Mononuclear cell (primary cell): ENCODE results near the gene HDAC10. TPM values are rescaled to one million over a fixed set of nuclear protein-coding genes. Genes with fewer than 3 reads are reported as not detected.

Experiments used
- H3K27me3 ChIP-seq: 2 replicates; pipeline ENCODE4 v1.6.0; 2011; ENCODE audit warnings: low read length, control low read depth; ENCODE audit not compliant: insufficient read depth
- H3K4me1 ChIP-seq: 2 replicates; pipeline ENCODE4 v1.5.1; 2011; ENCODE audit warnings: mild to moderate bottlenecking, low read length, control low read depth; ENCODE audit not compliant: insufficient read depth
- H3K4me3 ChIP-seq: 2 replicates; pipeline ENCODE4 v1.5.1; 2011; ENCODE audit warnings: mild to moderate bottlenecking, low read length, moderate library complexity
- H3K9me3 ChIP-seq: 2 replicates; pipeline ENCODE4 v1.5.1; 2011; ENCODE audit warnings: low read depth, mild to moderate bottlenecking, control low read depth, low read length
- total RNA-seq: library from RNA; depleted of rRNA; stranded (reverse); fragments of >200 nt; gene quantifications from one replicate; pipeline ENCODE4 v1.2.3, GENCODE V29; 2012

HDAC10 gene
- total RNA-seq, 1 donor: 36.4 TPM

GRCh38 chr22:50289942-50290630 lies 39.0 kb upstream of the HDAC10 start:
- H3K4me3 ChIP-seq: no peak overlapping the region
- H3K9me3 ChIP-seq: no peaks in the 10 kb centered on the region
- peaks cover 31% of the 10 kb centered on the region for H3K4me1 ChIP-seq
- H3K27me3 ChIP-seq: no peaks in the 10 kb centered on the region

DNA sequence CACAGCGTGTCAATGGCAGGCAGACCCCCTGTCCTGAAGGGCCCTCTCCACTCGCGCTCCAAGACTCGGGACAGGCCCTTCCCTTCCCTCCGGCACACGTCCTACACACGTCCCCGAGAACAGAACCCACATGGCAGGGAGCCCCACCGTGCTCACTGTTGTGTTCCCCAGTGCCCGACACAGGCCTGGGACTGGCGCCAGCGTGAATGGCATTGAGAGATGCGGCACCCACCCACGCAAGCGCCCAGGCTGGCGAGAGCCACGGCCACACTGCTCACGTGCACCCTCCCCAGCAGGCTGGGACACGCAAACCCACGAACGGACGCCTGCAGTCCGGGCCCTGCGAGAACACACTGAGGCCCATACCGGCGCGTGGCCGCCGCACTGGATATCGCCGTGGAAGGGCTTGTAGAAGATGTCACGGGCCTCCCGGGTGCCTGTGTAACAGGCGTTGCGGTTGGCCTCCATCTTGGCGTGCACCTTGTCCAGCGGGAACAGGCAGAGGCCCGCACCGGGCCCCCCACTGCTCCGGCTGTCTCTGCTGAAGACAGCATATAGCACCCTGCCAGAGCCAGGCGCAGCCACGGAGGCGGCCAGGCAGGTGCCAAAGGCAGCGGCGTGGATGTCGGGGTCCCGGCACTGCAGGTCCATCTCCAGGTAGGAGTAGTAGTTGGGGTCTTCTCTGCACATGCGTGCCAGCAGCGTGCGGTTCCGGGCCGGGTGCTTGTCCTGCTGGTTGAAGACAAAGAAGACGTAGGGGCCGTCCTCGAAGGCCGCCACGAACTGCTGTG lies 38.3 kb upstream of the HDAC10 start:
- peaks cover 26% of the 10 kb centered on the region for H3K4me1 ChIP-seq
- H3K9me3 ChIP-seq: no peaks in the 10 kb centered on the region
- no peaks in the 10 kb centered on the region for H3K27me3 ChIP-seq
- H3K4me3 ChIP-seq: no peak overlapping the region

- no peaks in the 10 kb centered on the region for H3K27me3 ChIP-seq
- H3K9me3 ChIP-seq: no peaks in the 10 kb centered on the region
- no peak overlapping the region for H3K4me3 ChIP-seq
- H3K4me1 ChIP-seq: peaks cover 15% of the 10 kb centered on the region
Measured at GRCh38 chr22:50287731-50288130, 36.7 kb upstream of the HDAC10 start.

GRCh38 chr22:50286701-50287318 lies 35.7 kb upstream of the HDAC10 start:
- Histone ChIP-seq H3K4me1 (peaks cover 8% of the 10 kb centered on the region), H3K4me3 (no peak overlapping the region), H3K9me3 (no peaks in the 10 kb centered on the region), H3K27me3 (no peaks in the 10 kb centered on the region)

DNA sequence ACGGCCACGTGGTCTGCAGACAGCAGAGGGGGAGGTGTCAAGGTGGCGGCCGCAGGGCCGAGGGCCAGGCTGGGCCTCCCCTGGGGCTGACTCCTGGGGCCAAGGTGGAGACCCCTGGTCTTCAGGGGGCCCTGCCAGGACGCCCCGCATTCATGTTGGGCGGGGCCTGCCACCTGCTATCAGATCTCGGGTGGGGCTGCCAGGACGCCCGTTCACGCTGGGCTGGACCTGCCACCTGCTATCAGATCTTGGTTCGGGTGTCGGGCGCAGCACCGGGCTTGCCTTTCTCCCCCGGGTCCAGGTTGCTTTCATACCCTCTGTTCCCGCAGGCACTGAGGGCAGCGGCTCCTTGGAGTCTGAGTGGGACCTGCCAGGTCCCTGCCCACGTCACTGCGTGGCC lies 35.2 kb upstream of the HDAC10 start:
- no peaks in the 10 kb centered on the region for H3K9me3 ChIP-seq
- H3K4me1 ChIP-seq: peaks cover 2% of the 10 kb centered on the region
- H3K4me3 ChIP-seq: no peak overlapping the region
- H3K27me3 ChIP-seq: no peaks in the 10 kb centered on the region

DNA sequence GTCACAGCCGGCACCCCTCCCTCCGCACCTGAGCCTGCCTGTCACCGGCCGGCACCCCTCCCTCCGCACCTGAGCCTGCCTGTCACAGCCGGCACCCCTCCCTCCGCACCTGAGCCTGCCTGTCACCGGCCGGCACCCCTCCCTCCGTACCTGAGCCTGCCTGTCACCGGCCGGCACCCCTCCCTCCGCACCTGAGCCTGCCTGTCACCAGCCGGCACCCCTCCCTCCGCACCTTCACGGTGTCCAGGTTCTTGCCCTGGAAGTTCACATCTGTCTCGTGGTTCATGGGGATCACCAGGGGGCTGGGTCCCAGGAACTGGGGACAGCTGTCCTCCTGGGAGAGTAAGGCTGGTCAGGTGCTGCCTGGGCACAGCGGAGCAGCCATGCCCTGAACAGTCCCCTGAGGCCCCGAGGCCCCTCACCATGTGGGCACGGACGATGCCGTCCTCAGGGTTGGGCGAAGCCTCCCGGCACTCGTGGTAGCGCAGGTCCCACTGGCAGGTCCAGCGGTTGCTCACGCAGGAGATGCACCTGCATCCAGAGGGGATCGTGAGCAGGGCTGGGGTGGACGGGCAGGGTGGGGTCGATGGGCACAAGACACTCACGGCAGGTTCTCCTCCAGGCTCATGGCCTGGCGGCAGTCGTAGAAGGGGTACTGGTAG lies 34.6 kb upstream of the HDAC10 start:
- H3K27me3 ChIP-seq: no peaks in the 10 kb centered on the region
- no peaks in the 10 kb centered on the region for H3K4me1 ChIP-seq
- H3K4me3 ChIP-seq: no peak overlapping the region
- H3K9me3 ChIP-seq: no peaks in the 10 kb centered on the region

DNA sequence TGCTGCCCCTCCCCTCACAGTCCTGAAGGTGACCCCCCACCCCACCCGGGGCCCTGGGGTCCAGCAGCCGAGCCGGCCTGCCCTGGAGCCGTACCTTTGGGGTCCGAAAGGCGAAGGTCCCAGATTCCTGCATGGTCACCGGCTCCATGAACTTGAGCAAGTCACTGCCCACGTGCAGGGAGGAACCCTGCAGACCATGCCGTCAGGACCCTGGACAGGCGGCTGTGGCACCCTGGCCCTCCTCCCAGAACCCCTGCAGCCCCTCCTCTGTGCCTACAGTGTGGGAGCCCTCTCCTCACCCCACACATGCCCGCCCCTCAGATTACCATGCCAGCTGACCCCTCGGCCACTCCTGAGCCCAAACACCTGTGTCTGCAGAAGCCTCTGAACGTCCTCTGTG lies 33.4 kb upstream of the HDAC10 start:
- no peak overlapping the region for H3K4me3 ChIP-seq
- no peaks in the 10 kb centered on the region for H3K27me3 ChIP-seq
- no peaks in the 10 kb centered on the region for H3K9me3 ChIP-seq
- no peaks in the 10 kb centered on the region for H3K4me1 ChIP-seq

GRCh38 chr22:50283821-50284220 lies 32.8 kb upstream of the HDAC10 start:
- no peaks in the 10 kb centered on the region for H3K27me3 ChIP-seq
- no peak overlapping the region for H3K4me3 ChIP-seq
- H3K9me3 ChIP-seq: no peaks in the 10 kb centered on the region
- no peaks in the 10 kb centered on the region for H3K4me1 ChIP-seq

DNA sequence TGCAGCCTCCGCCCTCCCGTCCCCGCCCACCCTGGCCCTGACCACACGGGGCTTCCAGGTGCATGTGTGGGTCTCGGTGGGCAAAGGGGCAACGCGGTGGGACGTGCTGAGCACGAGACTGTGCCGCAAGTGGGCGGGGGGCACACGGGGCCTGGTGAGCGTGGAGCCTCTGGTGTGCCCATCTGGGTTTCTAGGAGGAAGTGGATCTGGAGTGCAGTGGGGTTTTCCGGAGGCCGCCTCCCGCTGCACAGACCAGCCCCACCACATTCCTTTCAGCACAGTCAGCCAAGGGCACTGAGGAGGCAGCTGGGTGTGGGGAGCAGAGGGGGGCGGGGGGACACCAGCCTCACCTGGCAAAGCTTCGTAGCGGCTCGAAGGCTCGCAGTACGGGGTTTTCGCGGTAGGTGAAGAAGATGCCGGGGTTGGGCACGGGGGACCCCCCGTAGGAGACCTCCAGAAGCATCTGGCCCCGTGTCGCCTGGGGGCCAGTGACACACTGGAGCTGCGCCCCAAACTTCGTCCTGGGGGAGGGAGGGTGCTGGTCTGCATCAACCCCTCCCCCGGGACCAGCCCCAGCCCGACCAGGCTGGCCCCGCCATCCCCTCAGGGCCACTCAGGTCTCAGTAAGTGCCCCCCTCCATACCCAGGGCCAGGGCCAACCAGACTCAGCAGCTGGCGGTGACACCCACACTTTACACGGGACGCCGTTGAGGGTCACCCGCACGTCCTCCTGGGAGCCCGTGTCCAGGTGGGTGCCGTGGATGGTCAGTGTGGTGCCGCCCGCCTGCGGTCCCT lies 31.5 kb upstream of the HDAC10 start:
- Histone ChIP-seq H3K9me3 (no peaks in the 10 kb centered on the region), H3K27me3 (no peaks in the 10 kb centered on the region), H3K4me1 (no peaks in the 10 kb centered on the region), H3K4me3 (no peak overlapping the region)

- H3K4me1 ChIP-seq: no peaks in the 10 kb centered on the region
- H3K9me3 ChIP-seq: no peaks in the 10 kb centered on the region
- no peak overlapping the region for H3K4me3 ChIP-seq
- H3K27me3 ChIP-seq: no peaks in the 10 kb centered on the region
Measured at GRCh38 chr22:50281957-50282356, 30.9 kb upstream of the HDAC10 start.

- H3K9me3 ChIP-seq: no peaks in the 10 kb centered on the region
- H3K4me1 ChIP-seq: no peaks in the 10 kb centered on the region
- H3K4me3 ChIP-seq: no peak overlapping the region
Measured at GRCh38 chr22:50281384-50281760, 30.3 kb upstream of the HDAC10 start.

DNA sequence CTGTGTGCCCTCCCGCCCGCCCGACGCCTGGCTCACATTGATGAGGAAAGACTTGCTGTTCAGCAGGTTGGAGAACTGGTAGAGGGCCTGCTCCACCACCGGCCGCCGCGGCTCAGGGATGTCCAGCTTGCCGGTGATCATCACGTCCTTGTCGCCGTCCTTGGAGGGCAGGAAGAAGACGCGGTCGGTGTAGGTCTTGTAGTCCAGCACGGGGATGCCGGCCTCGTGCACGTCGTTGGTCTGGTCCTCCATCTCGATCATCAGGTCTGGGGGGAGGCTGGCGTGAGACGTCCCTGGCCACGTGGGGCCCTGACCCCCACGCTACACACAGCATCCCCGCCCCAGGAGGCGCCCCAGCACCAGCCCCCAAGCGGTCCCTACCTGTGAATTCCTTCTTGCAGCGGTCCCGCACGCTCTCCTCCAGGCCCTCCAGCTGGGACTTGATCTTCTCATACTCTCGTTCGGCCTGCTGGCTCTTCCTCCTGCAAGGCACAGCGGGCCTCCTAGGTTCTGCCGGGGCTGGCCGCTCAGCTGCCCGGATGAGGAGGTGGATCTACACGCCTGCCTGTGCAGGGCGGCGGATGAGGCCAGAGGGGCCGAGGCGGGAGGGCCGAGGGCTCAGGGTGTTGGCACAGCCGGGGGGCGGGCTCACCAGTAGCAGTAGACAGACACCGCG lies 29.8 kb upstream of the HDAC10 start:
- Histone ChIP-seq H3K27me3 (no peaks in the 10 kb centered on the region), H3K4me1 (no peaks in the 10 kb centered on the region)

More at GRCh38 chr22:50281384-50281760, 30.3 kb upstream of the HDAC10 start:
- no peaks in the 10 kb centered on the region for H3K27me3 ChIP-seq

GRCh38 chr22:50280022-50280707 lies 29.1 kb upstream of the HDAC10 start:
- H3K9me3 ChIP-seq: no peaks in the 10 kb centered on the region
- H3K27me3 ChIP-seq: no peaks in the 10 kb centered on the region
- no peaks in the 10 kb centered on the region for H3K4me1 ChIP-seq
- H3K4me3 ChIP-seq: no peak overlapping the region

More for the DNA sequence above, 29.8 kb upstream of the HDAC10 start:
- Histone ChIP-seq H3K4me3 (no peak overlapping the region), H3K9me3 (no peaks in the 10 kb centered on the region)
